Cardiac septum (tissue), 1 donor: ENCODE measurements around the gene TP63. TPM values are rescaled to one million over a fixed set of nuclear protein-coding genes. Genes with fewer than 3 reads are reported as not detected.

Source experiments
- DNase-seq: peaks from one replicate; pipeline ENCODE4 v3.0.0-alpha.2; 2020; ENCODE audit warnings: low spot score
- intact Hi-C: fragments of 100-400 bp; cut with DNase I; formaldehyde crosslinking; loops from one replicate; pipeline ENCODE4 v1.14.0; 2022
- total RNA-seq: library from RNA; stranded (reverse); fragmentation: NEBNext Ultra II Directional; extraction: Animal tissue kit (Norgen Biotek cat#: 25700); gene quantifications from one replicate; pipeline ENCODE4 v1.2.1, GENCODE V29; 2021
- donor health status: DM: no; HTN: no; CAD: no.

The TP63 gene
- total RNA-seq, 1 donor from 2014 or later, result 0.40 TPM

DNA sequence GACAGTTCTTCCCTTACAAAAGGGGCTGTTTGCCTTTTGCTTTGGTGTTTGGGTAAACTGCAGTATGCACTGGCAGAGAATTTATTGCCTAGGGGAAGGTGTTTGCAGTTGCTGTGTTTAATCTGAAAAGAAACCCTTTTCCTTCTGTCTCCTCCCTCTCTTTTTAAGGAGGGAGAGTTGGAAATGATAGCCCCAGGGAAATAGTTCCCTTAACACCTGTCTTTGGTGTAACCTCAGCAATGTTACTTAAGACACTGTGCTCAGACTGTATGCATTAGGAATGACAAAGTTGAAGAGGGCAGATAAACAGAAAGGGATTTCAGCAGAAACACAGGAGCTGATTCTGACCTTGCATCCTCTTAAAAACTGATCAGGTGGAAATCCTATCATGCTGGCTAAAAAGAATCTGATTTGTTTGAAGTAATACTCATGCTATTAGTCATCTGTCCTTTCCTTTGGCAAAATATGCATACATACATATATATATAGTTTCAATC lies 125.4 kb downstream of the TP63 start:
- no peak for DNase-seq
- intact Hi-C loops, result no loop called here

DNA sequence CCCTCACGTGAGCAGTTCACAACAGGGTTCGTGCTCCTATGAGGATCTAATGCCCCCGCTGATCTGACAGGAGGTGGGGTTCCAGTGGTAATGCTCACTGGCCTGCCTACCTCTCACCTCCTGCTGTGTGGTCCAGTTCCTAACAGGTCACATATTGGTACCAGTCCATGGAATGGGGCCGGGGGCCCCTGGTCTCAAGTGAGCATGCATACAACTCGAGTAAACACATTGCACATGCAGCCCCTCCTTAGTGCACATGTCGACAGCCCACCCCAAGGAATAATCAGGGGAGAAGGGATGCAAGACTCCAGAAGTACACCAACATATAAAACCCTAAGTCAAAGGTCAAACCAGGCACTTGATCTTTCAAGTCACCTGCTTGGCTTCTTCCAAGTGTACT lies 127.0 kb downstream of the TP63 start:
- intact Hi-C loops, result no loop called here
- DNase-seq, result no peak

DNA sequence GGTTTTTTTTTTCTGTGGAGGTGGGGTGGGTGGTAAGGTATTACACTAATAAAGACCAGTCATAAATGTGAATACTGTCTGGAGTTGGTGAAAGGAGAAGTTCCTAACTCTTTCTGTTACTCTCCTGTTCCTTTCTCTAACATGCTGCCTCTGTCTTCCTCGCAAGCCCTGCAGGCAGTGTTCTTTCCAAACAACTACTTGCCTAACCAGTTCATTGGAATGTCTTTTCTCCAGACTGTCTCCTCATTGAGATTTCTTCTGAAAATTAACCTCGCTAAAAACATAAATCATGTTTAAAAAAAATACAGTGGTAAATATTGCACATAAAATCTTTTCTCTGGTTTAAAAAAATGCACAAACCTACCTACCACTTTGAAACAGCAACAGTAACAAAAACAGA lies 135.2 kb downstream of the TP63 start:
- no peak for DNase-seq
- intact Hi-C loops, result no loop called here

DNA sequence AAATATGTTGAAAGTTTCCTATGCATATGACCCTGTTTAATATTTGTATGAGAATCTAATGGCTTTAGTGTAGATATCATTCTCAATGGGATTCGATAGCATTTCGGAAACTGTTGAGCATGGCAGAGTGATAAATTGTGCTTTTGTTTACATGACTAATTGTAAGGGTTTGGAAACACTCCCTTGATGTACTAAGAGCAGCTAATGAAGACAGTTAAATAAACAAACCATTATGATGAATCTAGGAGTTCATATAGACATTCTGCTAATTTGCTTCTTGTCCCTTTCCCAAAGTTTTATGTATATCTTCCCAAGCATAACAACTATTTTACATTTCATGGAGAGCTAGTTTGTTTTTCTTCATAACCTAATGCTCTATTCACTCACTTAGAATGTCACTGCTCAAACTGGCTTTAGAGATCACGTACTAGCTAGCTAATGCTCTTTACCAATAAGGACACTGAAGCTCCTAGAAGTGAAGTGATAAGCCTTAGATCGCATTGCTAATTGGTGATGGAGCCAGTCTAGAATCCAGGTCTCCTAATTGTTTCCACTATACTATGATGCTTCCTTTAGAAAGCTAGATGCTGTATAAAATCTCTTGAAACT lies 140.8 kb downstream of the TP63 start:
- intact Hi-C loops, result no loop called here
- DNase-seq, result no peak

DNA sequence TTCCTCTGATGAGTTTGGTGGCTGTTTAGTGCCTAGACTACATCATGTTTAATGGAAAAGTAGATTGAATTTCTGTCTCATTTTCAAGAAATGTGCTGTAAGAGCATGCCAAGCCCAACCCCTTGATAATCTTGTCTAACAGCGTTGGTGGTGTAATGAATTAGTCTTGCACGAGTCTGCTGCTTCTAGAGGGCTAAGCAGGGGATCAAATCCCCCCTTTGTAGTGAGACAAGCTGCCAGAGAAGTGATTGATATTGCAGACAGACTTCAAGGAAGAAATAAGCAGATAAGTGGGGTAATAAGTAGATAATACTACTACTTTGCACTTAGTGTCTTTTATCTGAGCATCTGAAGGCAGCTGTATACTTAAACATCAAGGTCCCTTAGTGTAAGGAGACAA lies 141.4 kb downstream of the TP63 start:
- intact Hi-C loops, result no loop called here
- no peak for DNase-seq

DNA sequence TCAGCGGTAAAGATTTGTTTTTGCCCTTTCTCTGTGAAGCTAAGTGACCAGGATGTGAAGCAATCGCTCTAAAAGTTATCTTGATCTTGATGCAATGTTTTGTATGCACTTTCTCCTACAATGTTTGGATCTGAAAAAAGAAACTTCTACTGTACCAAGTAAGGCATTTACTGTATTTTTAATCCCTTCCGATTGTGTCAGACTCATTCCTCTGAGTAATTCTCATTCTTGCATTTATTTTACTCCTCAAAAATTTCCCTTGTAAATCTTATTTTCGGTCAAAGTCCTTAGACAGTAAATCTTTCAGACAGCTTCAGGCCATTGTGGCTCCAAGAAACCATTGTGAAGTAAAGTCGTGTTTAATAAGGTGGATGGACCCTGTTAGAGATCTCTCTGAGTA lies 141.9 kb downstream of the TP63 start:
- intact Hi-C loops, result no loop called here
- no peak for DNase-seq

DNA sequence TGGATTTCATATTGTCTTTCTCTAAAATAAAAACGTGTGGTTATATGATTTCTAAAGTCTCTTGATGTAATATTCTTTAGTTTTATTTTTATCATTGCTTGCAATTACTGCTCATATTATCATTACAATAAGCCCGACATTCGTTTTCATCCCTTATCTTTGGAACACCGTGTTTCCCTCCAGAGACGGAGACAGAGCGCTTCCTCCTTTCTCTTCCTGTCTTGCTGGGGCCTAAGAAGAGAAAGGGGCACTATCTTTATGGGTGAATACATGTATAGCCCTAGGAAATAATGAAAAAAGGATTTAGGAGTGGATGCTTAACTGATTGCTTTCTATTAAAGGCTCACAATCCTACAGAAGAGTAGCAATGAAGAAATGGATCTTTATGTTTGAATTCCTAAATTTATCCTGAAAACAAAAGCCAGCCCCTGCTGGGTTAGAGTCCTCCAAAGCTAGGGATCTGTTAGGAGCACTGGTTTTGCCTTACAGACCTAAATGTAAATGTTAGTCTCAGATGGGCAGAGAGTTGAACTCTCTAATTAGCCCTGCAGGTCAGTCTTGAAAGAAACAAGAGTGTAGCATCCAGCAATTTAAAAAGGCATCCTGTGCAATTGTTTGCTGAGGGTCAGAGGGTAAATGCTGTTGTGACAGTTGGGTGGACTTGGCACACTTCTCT lies 145.1 kb downstream of the TP63 start:
- DNase-seq, result no peak
- intact Hi-C loops, result no loop called here

DNA sequence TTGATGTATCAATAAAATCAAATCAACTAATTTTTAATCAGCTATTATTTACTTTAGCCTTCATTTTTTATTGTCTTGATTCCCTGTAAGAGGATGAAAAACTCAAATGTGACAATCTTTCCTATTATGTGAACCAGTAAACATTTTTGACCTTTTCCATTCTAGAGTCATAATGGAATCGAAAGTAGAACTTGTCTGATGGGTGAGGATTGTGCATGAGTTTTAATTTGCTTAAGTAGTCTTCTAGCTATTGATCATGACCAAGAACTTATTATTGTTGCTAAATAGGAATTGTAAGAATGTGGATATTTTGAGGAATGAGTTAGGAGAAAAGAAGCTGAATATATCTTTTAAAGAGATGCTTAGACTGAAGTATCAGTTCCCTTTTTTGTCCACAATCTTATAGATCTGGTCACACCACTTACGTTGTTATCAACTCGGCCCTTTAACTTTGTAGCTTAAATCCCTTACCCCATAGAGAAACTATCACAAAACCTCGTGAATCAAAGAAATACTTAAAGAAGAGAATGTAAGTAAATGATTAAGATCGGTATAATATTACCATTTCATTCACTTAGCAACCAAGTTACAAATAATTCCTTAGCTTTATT lies 147.3 kb downstream of the TP63 start:
- intact Hi-C loops, result no loop called here

DNA sequence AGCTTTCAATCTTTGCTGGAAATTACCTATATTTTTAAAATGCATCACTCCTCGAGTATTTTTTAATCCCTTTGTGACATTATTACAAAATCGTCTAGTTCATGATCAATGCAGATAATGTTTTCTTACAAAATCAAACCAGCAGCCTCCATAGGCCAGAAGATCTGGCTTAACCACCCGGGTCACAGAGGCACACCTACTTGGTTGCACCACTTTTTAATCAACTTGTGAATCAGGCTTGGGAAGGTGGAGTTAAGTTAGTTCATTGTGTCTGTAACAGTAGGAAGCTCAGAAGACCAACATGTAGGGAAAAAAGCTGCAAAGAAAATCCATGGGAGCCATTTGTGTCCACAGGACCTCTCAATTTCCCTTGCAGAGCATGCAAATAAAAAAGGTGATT lies 148.0 kb downstream of the TP63 start:
- DNase-seq, result no peak
- intact Hi-C loops, result no loop called here

More for the DNA sequence above, 147.3 kb downstream of the TP63 start:
- DNase-seq, result no peak

DNA sequence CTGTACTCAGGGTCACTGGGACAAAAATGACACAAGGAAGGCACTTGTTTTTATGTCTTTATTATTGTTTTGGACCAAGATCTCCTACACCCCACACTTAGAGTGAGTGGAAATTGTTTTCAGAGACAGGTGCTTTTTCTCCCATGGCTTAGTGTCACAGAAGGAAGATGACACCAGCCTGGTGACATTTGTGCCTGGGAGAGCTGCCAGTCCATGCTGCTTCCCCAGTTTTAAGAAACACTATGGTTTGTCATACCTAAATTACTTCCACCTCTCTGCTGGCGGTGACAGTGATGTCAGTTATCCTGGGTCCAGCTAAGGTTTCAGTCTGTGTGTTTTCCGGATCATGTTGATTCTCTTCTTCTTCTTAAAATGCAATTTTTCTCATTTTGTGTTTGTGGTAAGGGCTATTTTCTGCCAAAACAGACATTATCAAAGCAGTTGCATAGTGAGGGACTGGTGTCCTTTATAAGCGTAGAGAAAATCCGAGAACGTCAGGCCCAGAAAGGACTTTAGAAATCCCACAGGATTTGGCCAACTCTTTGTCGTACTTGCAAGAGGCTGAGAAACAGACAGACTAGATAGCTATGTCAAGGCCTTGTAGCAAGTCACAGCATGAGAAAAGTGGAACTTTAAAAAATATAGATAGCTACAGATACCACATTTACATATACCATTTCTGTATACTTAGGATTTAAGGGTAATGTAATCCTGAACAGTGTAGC lies 149.5 kb downstream of the TP63 start:
- intact Hi-C loops, result no loop called here
- no peak for DNase-seq

DNA sequence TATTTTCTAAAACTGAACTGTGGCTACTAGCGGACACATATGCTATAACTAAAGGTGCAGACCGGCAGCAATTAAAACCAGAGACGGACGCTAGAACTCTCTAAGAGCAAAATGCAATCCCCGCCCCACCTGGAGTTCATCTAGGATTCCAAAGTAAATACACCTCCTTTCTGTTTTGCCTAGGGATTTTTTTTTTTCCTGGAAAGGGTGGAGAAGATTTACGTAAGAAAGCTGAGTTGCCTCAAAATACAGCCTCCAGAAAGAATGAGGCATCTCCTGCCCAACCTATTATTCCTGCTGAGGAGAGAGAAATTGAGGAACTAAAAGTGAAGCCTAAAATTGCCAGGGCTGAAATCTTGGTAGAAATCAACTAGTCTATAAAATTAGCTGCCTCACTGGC lies 150.2 kb downstream of the TP63 start:
- DNase-seq, result no peak
- intact Hi-C loops, result no loop called here

DNA sequence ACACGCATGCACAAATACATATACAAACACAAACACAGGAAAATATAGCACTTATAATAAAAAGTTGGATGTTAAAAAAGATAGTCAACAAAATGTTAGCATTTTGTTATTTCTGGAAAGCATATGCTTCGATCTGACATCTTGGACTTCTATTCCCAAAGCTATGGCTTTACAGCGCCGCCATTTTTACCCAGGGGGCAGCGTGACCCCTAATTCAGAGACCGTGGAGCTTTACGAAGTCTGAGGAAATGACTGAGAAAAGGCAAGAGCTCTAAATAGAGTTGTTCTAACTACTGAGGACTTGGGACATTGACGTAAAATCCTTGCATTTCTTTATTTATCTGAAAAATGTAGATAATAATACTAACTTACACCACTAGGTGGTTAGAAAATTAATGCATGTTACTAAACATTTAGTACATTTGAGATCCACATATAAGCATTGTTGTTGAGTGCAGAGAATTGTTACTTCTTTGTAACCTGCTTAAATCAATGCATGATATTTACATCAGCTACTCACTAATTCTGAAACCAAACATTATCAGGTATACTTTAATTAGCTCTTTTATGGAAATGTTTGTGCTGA lies 155.4 kb downstream of the TP63 start:
- intact Hi-C loops, result no loop called here
- no peak for DNase-seq

DNA sequence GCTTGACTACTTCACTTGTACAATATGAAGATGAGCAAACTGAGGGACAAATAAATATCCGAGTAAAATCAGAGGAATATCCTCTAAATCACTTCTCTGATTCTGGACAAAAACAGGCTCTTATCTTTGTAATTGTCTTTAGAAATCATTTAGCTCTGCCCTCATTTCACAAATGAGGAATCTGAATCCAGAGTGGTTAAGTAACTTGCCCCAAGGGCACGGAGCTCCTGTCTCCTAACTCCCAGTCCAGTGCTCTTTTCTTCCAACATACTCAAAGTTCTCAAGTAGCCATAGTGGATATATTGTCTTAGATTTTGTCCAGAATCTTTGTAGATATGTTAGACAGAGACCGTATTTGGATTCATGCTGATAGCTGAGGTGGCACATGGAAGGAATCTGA lies 156.0 kb downstream of the TP63 start:
- intact Hi-C loops, result no loop called here
- no peak for DNase-seq

DNA sequence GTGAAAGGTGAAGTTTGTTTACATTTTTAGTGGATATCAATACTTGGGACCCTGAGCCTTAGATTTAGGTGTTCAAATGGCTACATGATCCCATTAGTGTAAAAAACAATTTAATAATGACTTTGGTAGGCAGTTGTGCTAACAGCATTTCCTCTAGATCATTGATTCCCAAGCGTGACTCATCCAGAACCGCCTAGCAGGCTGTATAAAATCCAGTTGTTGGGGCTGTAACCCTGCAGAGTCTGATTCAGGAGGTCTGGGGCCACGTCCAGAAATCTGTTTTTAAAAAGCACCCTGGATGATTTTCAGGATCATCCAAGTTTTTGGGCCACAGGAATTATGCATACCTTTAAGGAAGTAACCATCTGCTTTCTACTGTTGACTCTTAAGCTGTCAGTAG lies 156.4 kb downstream of the TP63 start:
- DNase-seq, result no peak
- intact Hi-C loops, result no loop called here

DNA sequence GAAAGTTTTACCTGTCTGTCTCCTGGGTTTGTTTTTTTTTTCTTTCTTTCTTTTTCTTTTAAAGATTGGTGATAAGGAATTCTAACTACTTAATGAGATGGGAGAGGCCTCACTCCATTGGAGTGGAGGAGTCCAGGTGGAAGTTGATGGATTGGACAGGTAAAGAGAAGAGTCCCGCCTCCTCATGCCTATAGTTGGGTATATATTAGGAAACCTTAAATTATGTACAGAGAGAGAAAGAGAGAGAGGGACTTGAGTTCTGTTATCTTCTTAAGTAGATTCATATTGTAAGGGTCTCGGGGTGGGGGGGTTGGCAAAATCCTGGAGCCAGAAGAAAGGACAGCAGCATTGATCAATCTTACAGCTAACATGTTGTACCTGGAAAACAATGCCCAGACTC lies 158.2 kb downstream of the TP63 start:
- intact Hi-C loops, result no loop called here
- no peak for DNase-seq

DNA sequence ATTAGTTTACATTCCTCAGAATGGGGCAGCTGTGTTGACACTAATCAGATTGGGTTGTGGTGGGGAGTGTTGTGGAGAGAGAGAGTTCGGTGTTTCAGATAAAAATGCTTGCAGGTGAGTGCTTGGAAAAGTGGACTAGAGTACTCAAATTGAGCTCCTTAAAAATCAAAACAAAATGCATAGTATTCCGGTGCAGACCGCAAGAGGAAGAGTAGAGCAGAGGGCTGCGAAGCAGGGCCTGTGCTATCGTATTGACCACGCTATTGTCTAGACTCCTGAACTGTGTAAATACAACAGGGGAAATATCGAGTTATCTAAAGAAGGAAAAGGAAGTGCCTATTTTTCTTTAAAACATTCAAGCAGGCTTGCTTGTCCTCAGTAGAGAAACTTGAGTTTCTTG lies 159.5 kb downstream of the TP63 start:
- intact Hi-C loops, result no loop called here

DNA sequence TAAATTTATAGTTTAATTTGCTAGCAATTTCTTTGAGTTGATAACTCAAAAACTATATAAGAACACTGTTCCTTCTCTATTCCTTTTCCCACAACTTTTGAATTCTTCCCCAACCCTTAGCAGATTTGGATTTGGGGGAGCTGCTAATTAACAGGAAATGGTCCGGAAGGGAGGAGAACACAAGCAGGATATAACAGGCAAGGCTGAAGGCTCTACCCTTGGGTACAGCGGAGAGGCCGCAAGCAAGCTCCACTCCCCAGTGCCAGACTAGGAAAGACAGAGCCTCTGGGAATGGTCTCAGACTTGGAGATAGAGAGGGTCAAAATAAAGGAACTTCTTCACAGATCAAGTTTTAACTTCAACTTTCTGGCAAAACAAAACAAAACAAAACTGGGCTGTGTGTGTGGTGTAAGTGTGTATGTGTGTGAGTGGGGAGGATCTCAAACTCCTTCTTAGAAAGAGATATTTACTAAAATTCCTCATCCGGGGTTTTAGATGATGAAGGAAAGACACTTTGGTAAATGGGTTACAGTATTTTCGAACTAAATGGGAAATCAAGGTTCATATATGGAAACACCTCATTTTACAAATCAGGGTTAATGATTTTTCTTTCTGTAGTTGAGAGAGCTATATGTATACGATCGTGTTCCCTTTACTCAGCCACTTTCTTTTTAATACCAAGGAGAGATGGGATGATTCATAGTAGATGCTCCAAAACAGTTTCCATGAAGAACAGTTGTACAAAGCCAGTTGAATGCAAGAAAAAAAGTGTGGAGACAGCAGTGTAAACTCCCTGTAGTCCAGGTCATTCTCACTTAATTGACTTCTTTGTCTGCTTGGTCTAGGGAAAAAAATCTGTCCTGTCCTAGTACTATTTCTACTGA lies 161.1 kb downstream of the TP63 start:
- intact Hi-C loops, result no loop called here
- DNase-seq, result no peak

More for the DNA sequence above, 159.5 kb downstream of the TP63 start:
- DNase-seq, result no peak

DNA sequence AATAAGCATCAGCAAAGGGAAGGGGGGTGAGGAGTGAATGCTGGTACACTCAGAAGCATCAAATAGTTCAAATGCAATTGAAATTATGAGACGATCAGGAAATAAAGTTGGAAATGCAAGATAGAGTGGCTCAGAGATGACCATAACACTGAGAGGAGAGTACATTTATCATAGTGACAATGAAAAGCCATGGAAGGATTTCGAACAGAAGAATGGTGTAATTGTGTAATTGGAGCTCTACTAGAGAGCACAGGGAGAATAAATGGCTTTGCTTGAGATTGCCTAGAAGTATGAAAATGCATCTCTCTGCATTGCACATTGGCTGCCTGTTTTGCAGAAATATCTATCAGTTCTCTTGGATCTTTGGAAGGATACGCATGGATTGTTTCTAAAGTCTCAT lies 163.3 kb downstream of the TP63 start:
- DNase-seq, result no peak
- intact Hi-C loops, result no loop called here

DNA sequence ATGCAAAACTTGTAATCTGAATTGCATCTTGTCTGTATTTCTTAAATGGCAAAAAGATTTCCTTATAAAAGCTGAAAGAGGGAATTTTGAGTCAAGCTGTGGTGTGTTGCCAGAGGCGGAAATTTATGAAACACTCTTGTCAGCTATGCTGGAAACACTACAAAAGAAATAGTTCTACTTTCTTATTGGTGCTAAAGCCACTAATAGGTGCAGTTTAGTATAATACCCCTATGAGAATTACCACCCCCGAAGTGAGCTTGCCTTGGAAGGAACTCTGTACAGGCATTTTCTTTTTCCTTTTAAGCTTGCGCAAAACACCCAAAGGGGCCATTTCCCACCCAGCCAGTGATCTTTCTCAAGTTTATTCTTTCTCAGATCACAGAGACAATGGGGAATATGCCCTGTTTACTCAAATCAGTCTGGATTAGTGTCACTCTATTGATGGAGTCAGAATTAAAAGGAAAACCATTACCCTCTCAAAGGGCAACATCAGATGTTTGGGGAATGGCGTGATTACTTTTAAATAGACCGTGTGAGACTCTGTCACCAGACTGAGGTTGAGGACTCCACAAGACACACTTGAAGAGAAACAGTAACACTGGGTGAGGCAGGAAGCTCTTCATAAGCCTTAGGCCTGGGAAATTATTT lies 166.0 kb downstream of the TP63 start:
- intact Hi-C loops, result no loop called here
- DNase-seq, result no peak
